HEK293T (cell line): Measurements from ENCODE around the gene ULBP1.

Experiments
- ARNT ChIP-seq: fragments of 450-650 bp; IDR thresholded peaks from 2 replicates; pipeline ENCODE4 v1.6.1; 2017; ENCODE audit warnings: mild to moderate bottlenecking
- FOXK2 ChIP-seq: fragments of 450-650 bp; IDR thresholded peaks from 2 replicates; pipeline ENCODE4 v1.6.1; 2016; ENCODE audit warnings: mild to moderate bottlenecking
- TARDBP ChIP-seq: fragments of 450-650 bp; IDR thresholded peaks from 2 replicates; pipeline ENCODE4 v1.6.1; 2016

DNA sequence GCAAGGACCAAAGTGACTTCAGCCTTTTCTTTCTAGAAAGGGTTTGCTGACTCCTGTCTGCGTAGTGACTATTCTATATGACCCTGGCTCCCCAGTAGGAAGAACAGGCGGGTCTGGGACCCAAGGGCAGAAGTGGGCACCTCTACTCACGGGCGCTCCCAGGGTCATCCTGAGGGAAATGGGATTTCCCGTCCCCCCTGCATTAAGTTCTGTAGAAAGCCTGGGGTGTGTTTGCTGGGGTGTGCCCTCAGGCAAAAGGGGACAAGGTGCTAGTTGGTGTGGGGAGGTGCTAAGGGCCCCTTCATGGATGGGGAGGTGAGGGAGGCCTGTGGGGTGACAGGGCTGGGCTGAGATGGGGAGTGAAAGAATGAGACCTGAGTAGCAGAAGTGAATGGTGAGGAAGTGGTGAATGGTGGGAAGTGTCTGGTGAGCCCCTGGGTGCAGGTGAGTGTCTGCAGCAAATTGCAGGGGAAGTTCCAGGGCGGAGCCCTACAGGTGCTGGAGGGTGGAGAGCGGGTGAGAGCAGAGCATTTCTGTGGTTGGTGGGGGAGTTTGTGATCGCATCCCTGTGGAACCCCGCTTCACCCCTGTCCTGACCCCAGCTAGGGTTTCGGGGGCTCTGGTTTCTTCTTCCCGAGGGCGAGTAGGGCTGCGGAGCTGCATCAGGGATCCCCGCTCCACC lies 40.5 kb downstream of the ULBP1 start:
- TF ChIP-seq ARNT (no peak), TARDBP (no peak), FOXK2 (no peak)
